GF-D8 (cell line): ENCODE measurements around the gene PRTFDC1.
"Not testable (repeated sequence)": the region's sequence is repeated elsewhere in the genome, so short reads cannot be mapped to it uniquely, and the experiment has no call there.

Experiments
- DNase-seq: peaks from one replicate; lab custom pipeline; 2025; lab: John Stamatoyannopoulos, UW

The PRTFDC1 gene

GRCh38 chr10:24952143-24952706 lies at the start of gene PRTFDC1:
TSS of gene PRTFDC1 (minus strand) at chr10:24952606. CDS start at chr10:24952575, 31 bp downstream.
- no peak for DNase-seq

- DNase-seq, result no peak
Observed at GRCh38 chr10:24998044-24998443, 45.6 kb upstream of the PRTFDC1 start.

GRCh38 chr10:24995072-24995471 lies 42.7 kb upstream of the PRTFDC1 start:
- no peak for DNase-seq

DNA sequence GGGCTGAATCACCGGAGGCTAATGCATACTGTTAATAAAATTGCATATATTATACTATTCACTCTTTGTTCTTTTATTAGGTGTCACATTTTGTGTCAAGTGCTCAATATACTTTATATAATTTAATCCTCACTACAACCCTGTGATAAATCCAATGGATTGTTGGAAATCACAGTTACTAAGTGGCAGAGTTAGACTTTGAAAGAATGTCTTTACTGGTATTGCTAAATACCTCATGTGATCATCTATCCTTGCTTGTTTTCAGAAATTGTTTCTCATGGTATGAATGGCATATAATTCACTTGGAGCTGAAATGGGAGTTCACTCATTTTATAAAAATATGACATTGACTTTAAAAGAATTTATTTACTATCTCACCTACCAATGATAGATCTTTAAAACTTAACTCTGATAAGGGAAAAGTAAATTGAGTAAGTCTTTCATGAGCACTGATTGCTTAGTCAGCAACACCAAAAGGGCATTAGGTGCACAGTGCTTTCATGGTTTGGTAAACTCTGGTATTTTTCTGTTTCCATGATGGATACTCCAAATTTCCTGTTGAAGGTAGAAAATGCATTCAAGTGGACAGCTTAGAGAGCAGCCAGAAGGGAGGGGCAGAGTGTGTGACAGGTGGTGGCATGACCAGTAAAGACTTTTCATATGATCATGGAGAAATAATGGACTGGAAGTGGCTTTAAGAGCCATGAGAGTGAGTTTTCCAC lies 41.0 kb upstream of the PRTFDC1 start:
- no peak for DNase-seq

- no peak for DNase-seq
Observed at GRCh38 chr10:24992512-24993133, 40.2 kb upstream of the PRTFDC1 start.

GRCh38 chr10:24991298-24991697 lies 38.9 kb upstream of the PRTFDC1 start:
- no peak for DNase-seq

- no peak for DNase-seq
Observed at GRCh38 chr10:24989867-24990266, 37.5 kb upstream of the PRTFDC1 start.

DNA sequence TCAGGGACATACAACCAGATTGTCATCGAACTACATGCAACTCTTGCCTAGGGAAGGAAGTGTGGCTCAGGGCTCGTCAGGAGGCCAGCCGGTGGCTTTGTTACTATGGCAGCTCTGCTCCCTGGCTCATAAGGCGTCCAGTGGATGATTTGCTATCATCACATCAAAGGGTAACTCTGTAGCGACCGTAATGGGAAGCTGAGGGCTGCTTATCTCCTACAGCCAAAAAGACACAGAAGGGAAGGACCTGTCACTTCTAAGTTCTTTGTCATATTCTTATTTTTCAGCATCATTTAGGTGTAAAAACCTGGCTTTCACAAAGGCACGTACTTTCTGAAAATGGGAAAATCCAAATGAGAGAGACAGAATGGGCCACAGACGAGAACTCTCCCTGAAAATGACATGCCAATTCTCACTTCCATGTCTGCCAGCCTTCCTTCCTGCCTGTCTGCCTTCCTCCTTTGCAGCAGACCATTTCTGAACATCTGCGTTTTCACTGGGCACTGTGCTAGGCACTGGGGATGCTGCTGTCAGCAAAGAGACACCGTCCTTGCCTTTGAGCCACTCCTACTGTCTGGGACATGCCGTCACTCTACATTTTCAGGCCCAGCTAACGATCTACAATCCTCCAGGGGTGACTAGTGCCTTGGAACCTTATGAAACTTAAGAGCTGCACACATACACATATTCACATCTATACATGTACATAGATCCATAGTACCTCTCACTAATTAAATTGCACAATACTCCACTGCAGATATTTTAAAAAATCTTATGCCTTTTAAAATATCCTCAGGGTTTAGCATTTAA lies 36.6 kb upstream of the PRTFDC1 start:
- no peak for DNase-seq

DNA sequence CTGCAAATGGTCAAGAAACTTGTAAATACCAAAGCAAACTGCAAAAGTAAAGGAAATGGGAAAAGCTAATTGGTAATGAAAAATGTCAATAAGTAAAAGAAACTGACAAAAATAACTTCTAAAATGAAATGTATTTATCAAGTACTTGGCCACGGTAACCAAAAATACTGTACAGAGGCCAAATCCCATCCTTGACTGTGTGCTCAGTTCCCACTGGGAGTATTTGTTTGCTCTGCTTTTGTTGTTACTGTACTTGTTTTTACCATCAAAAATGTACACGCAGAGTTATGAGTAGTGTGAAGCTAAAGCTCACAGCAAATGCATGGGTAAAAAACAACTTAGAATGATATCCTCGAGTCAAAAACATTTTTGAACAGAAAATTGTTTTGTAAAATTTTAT lies 32.5 kb upstream of the PRTFDC1 start:
- DNase-seq, result no peak

GRCh38 chr10:24983946-24984345 lies 31.5 kb upstream of the PRTFDC1 start:
- DNase-seq, result no peak

- DNase-seq, result no peak
Observed at GRCh38 chr10:24983130-24983529, 30.7 kb upstream of the PRTFDC1 start.

- DNase-seq, result no peak
Observed at GRCh38 chr10:24982319-24983112, 30.1 kb upstream of the PRTFDC1 start.

- DNase-seq, result no peak
Observed at GRCh38 chr10:24981161-24981710, 28.8 kb upstream of the PRTFDC1 start.

DNA sequence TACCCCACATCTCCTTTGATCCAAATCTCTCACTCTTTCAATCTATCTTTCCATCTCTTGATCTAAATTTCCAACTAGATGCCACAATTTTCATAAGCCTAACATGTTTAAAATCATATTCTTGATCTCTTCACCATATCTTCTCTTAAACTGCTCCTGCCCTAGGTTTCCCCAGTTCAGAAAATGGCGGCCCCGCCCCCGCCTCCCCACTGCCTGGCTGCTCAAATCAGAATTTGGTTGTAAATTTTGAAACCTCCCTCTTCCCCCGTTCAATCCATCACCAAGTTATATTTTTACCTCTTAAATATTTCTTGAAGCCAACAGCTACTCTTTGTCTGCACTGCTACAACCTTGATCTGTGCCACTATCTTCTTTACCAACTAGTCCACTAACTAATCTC lies 27.3 kb upstream of the PRTFDC1 start:
- no peak for DNase-seq

GRCh38 chr10:24974976-24975375 lies 22.6 kb upstream of the PRTFDC1 start:
- DNase-seq, result no peak

DNA sequence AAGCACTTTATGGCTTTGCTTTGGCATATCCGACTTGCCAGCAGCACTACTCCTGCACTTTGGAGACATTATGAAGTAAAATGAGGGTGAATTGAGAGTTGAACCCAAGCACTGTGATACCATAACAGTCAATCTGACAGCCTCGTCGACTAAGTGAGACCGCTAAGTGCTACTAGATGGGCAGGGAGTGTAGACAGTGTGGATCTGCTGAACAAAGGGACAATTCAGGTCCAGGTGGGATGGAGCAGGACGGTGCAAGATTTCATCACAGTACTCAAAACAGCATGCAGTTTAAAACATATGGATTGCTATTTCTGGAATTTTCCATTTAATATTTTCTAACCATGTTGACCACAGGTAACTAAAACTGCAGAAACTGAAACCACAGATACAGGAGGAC lies 20.8 kb upstream of the PRTFDC1 start:
- no peak for DNase-seq

- DNase-seq, result no peak
Observed at GRCh38 chr10:24971374-24971773, 19.0 kb upstream of the PRTFDC1 start.

GRCh38 chr10:24969841-24970281 lies 17.5 kb upstream of the PRTFDC1 start:
- DNase-seq, result no peak

GRCh38 chr10:24968951-24969350 lies 16.5 kb upstream of the PRTFDC1 start:
- not testable (repeated sequence) for DNase-seq

GRCh38 chr10:24968349-24968748 lies 15.9 kb upstream of the PRTFDC1 start:
- no peak for DNase-seq

- no peak for DNase-seq
Observed at GRCh38 chr10:24966962-24967481, 14.6 kb upstream of the PRTFDC1 start.
